H9 (cell line): ENCODE data around the gene C3. TPM values are rescaled to one million over a fixed set of nuclear protein-coding genes. Genes with fewer than 3 reads are reported as not detected.
A peak's percentile ranks its signal among the peaks of the same experiment; 100 is the strongest.

Experiments used
- DNase-seq: peaks from one replicate; pipeline ENCODE4 v3.0.0-alpha.2; 2017
- H2AFZ ChIP-seq: one replicate; pipeline ENCODE4 v1.6.1; 2013; ENCODE audit warnings: mild to moderate bottlenecking, low read length, control low read depth, moderate library complexity
- H2AK5ac ChIP-seq: 2 replicates; pipeline ENCODE4 v1.6.1; 2013; ENCODE audit warnings: low read length, control low read depth, mixed read lengths; ENCODE audit not compliant: insufficient read length
- H2BK120ac ChIP-seq: one replicate; pipeline ENCODE4 v1.6.1; 2013; ENCODE audit warnings: low read depth, mild to moderate bottlenecking, low read length, control low read depth, inconsistent platforms; ENCODE audit not compliant: poor library complexity, severe bottlenecking
- H2BK12ac ChIP-seq: 2 replicates; pipeline ENCODE4 v1.6.1; 2013; ENCODE audit warnings: low read length, control low read depth, mixed read lengths, low read depth; ENCODE audit not compliant: insufficient read length
- H2BK15ac ChIP-seq: 2 replicates; pipeline ENCODE4 v1.6.1; 2013; ENCODE audit warnings: low read depth, low read length, control low read depth
- H2BK20ac ChIP-seq: one replicate; pipeline ENCODE4 v1.6.1; 2013; ENCODE audit warnings: low read depth, mild to moderate bottlenecking, low read length, control low read depth, inconsistent platforms; ENCODE audit not compliant: poor library complexity, severe bottlenecking
- H2BK5ac ChIP-seq: 2 replicates; pipeline ENCODE4 v1.6.1; 2013; ENCODE audit warnings: low read length, control low read depth, mixed read lengths; ENCODE audit not compliant: insufficient read length
- H3K14ac ChIP-seq: 2 replicates; pipeline ENCODE4 v1.6.1; 2013; ENCODE audit warnings: low read length, control low read depth; ENCODE audit not compliant: insufficient read depth
- H3K18ac ChIP-seq: 2 replicates; pipeline ENCODE4 v1.6.1; 2013; ENCODE audit warnings: low read depth, mild to moderate bottlenecking, mixed read lengths, low read length, control low read depth; ENCODE audit not compliant: insufficient read length
- H3K23ac ChIP-seq: 2 replicates; pipeline ENCODE4 v1.6.1; 2013; ENCODE audit warnings: low read length, control low read depth, mixed read lengths, low read depth; ENCODE audit not compliant: insufficient read length
- H3K23me2 ChIP-seq: 2 replicates; pipeline ENCODE4 v1.6.1; 2013; ENCODE audit warnings: low read depth, mild to moderate bottlenecking, mixed read lengths, low read length, control low read depth; ENCODE audit not compliant: insufficient read length, poor library complexity, severe bottlenecking
- H3K27ac ChIP-seq: 2 replicates; pipeline ENCODE4 v1.5.1; 2013; ENCODE audit warnings: low read length, control low read depth, mixed read lengths, low read depth; ENCODE audit not compliant: insufficient read length
- H3K27me3 ChIP-seq: 2 replicates; pipeline ENCODE4 v1.6.1; 2013; ENCODE audit warnings: low read length, control low read depth, inconsistent platforms; ENCODE audit not compliant: insufficient read depth
- H3K4ac ChIP-seq: 2 replicates; pipeline ENCODE4 v1.6.1; 2013; ENCODE audit warnings: low read depth, mild to moderate bottlenecking, control low read depth, inconsistent platforms, low read length, moderate library complexity
- H3K4me1 ChIP-seq: 2 replicates; pipeline ENCODE4 v1.6.1; 2013; ENCODE audit warnings: low read length, control low read depth, inconsistent platforms; ENCODE audit not compliant: insufficient read depth
- H3K4me2 ChIP-seq: 2 replicates; pipeline ENCODE4 v1.6.1; 2013; ENCODE audit warnings: low read length, control low read depth, mixed read lengths; ENCODE audit not compliant: insufficient read length, insufficient read depth
- H3K56ac ChIP-seq: 2 replicates; pipeline ENCODE4 v1.6.1; 2013; ENCODE audit warnings: low read depth, mild to moderate bottlenecking, mixed read lengths, low read length, control low read depth; ENCODE audit not compliant: insufficient read length
- H3K79me1 ChIP-seq: 2 replicates; pipeline ENCODE4 v1.6.1; 2013; ENCODE audit warnings: low read depth, mild to moderate bottlenecking, moderate library complexity, low read length, control low read depth, inconsistent platforms; ENCODE audit not compliant: insufficient read depth, poor library complexity, severe bottlenecking
- H3K79me2 ChIP-seq: 2 replicates; pipeline ENCODE4 v1.6.1; 2013; ENCODE audit warnings: low read length, control low read depth, inconsistent platforms; ENCODE audit not compliant: insufficient read depth
- H3K9ac ChIP-seq: 2 replicates; pipeline ENCODE4 v1.6.1; 2013; ENCODE audit warnings: low read length, control low read depth, mixed read lengths; ENCODE audit not compliant: insufficient read length; ENCODE audit errors: extremely low read depth
- H3K9me3 ChIP-seq: one replicate; pipeline ENCODE4 v1.6.1; 2013; ENCODE audit warnings: low read depth, low read length, inconsistent platforms; ENCODE audit not compliant: control insufficient read depth
- H3T11ph ChIP-seq: one replicate; pipeline ENCODE4 v1.6.1; 2013; ENCODE audit warnings: mild to moderate bottlenecking, low read length, control low read depth, inconsistent platforms
- H4K20me1 ChIP-seq: one replicate; pipeline ENCODE4 v1.6.1; 2013; ENCODE audit not compliant: control insufficient read depth, insufficient read length, insufficient read depth
- H4K5ac ChIP-seq: 2 replicates; pipeline ENCODE4 v1.6.1; 2013; ENCODE audit warnings: low read depth, mild to moderate bottlenecking, mixed read lengths, low read length, control low read depth; ENCODE audit not compliant: insufficient read length
- H4K8ac ChIP-seq: replicated peaks from 2 replicates; pipeline ENCODE4 v1.6.1; 2013; ENCODE audit warnings: low read length, control low read depth, mixed read lengths, low read depth; ENCODE audit not compliant: insufficient read length
- H4K91ac ChIP-seq: 2 replicates; pipeline ENCODE4 v1.6.1; 2013; ENCODE audit warnings: low read depth, mild to moderate bottlenecking, moderate library complexity, mixed read lengths, low read length, control low read depth; ENCODE audit not compliant: insufficient read length
- H3K27ac Mint-ChIP-seq, 3 experiments: 2 replicates in 2 of 3; 3 replicates in 1 of 3; pipeline ENCODE4 v1.8.0; 2020 to 2021; ENCODE audit warnings: mixed read lengths in 3 of 3, mild to moderate bottlenecking in 1 of 3, moderate library complexity in 1 of 3
- H3K27me3 Mint-ChIP-seq: 2 replicates; pipeline ENCODE4 v1.8.0; 2021; ENCODE audit warnings: low read depth, mild to moderate bottlenecking, moderate library complexity, mixed read lengths
- H3K36me3 Mint-ChIP-seq, 3 experiments: 2 replicates in 2 of 3; 3 replicates in 1 of 3; pipeline ENCODE4 v1.8.0; 2020 to 2021; ENCODE audit warnings: low read depth in 3 of 3, mixed read lengths in 3 of 3; ENCODE audit not compliant: insufficient read depth in 1 of 3
- H3K4me1 Mint-ChIP-seq, 2 experiments: 2 replicates each; pipeline ENCODE4 v1.8.0; 2020; ENCODE audit warnings: mixed read lengths in 2 of 2
- H3K4me3 Mint-ChIP-seq, 2 experiments: 2 replicates in 1 of 2; 3 replicates in 1 of 2; pipeline ENCODE4 v1.8.0; 2020 to 2021; ENCODE audit warnings: mild to moderate bottlenecking in 2 of 2, mixed read lengths in 2 of 2, moderate library complexity in 1 of 2
- H3K9me3 Mint-ChIP-seq, 2 experiments: 2 replicates in 1 of 2; 3 replicates in 1 of 2; pipeline ENCODE4 v1.8.0; 2020; ENCODE audit warnings: mild to moderate bottlenecking in 2 of 2, mixed read lengths in 2 of 2, moderate library complexity in 1 of 2
- CTCF ChIP-seq: fragments of 200-600 bp; sonication (generic); conservative IDR thresholded peaks from 3 replicates; pipeline ENCODE4 v1.8.0; 2021; ENCODE audit warnings: antibody characterized with exemption, mild to moderate bottlenecking
- WGBS: extraction: QIAGEN DNeasy Blood & Tissue Kit; methylation state at CpG from one replicate; pipeline ENCODE4 v1.1.7; 2013; ENCODE audit warnings: missing lambda C conversion rate, low lambda C conversion rate, mixed read lengths; ENCODE audit not compliant: insufficient read length; ENCODE audit errors: extremely low coverage; 5-methylcytosine and 5-hydroxymethylcytosine counted together
- total RNA-seq: library from RNA; stranded (reverse); gene quantifications from 2 replicates; pipeline ENCODE4 v1.2.1, GENCODE V29; 2021

The C3 gene
- total RNA-seq, 1 experiment from 2014 or later, result 5.9 TPM

DNA sequence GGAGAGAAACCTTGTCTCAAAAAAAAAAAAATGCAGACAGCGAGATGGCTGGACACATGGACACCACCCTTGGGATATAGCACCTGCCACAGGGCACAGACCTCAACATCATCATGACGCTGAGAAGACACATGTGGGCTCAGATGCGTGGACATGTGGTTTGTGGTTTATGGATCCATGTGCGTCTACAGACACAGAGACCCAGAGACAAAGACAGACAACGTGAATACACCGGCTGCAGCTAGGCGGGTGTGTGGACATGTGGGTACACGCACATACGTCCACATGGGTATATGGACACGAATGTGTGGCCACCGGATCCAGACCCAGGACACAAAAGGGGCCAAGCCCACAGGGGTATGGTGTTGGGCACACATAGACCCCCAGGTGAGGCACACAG lies 51.8 kb downstream of the C3 start:
- no peak overlapping the region for H3K56ac ChIP-seq
- H3K18ac ChIP-seq, result no peak overlapping the region
- H4K8ac ChIP-seq, result no peak overlapping the region
- H3T11ph ChIP-seq, result no peak overlapping the region
- no peak overlapping the region for H2BK120ac ChIP-seq
- no peaks in the 10 kb centered on the region for H3K9me3 ChIP-seq
- Mint-ChIP-seq H3K27ac (peak overlapping the region in 1 of 3 experiments; percentile 34; a peak in 1 of 7 replicates), H3K4me3 (no peak overlapping the region; a peak in 1 of 5 replicates), H3K36me3 (no peaks in the 10 kb centered on the region), H3K4me1 (no peaks in the 10 kb centered on the region), H3K27me3 (no peaks in the 10 kb centered on the region; the same call in 1 of the 2 replicates), H3K9me3 (peaks cover 0 to 43% of the 10 kb centered on the region in 2 experiments; a peak in 2 of 5 replicates)
- no peaks in the 10 kb centered on the region for H3K27me3 ChIP-seq
- H3K79me2 ChIP-seq, result no peaks in the 10 kb centered on the region
- no peaks in the 10 kb centered on the region for H3K79me1 ChIP-seq
- no peak for TF ChIP-seq CTCF
- H2AFZ ChIP-seq, result no peak overlapping the region
- H2BK5ac ChIP-seq, result no peak overlapping the region
- H4K20me1 ChIP-seq, result no peaks in the 10 kb centered on the region
- H3K27ac ChIP-seq, result no peak overlapping the region
- H2AK5ac ChIP-seq, result no peak overlapping the region
- no peak overlapping the region for H2BK20ac ChIP-seq
- no peak overlapping the region for H3K4ac ChIP-seq
- no peaks in the 10 kb centered on the region for H3K4me1 ChIP-seq
- H3K9ac ChIP-seq, result no peak overlapping the region
- H3K4me2 ChIP-seq, result no peak overlapping the region
- H2BK12ac ChIP-seq, result no peak overlapping the region
- no CpG with 5 or more reads among the region's 11 CpGs for WGBS
- no peaks in the 10 kb centered on the region for H3K23me2 ChIP-seq
- no peak overlapping the region for H4K91ac ChIP-seq
- no peak overlapping the region for H3K23ac ChIP-seq
- H2BK15ac ChIP-seq, result no peak overlapping the region
- no peak for DNase-seq
- no peak overlapping the region for H4K5ac ChIP-seq
- no peak overlapping the region for H3K14ac ChIP-seq
